OCI-LY7 (cell line): ENCODE data around the gene BOD1. TPM values are rescaled to one million over a fixed set of nuclear protein-coding genes. Genes with fewer than 3 reads are reported as not detected.

Experiments
- BruUV-seq: library from RNA; stranded (reverse); fragments of 400-500 nt; replicated peaks from 2 replicates; lab custom pipeline; 2021; lab: Mats Ljungman, UMichigan
- CTCF ChIA-PET: fragments of 300-600 bp; sonication (Branson Sonifier 250); formaldehyde crosslinking; loops from one replicate; lab custom pipeline; 2022; ENCODE audit warnings: antibody characterized with exemption; ENCODE audit not compliant: unreplicated experiment; lab: Charles Lee
- POLR2A ChIA-PET: fragments of 300-600 bp; sonication (Branson Sonifier 250); formaldehyde crosslinking; loops from one replicate; lab custom pipeline; 2022; ENCODE audit warnings: antibody characterized with exemption; lab: Charles Lee
- DNase-seq: peaks from one replicate; pipeline ENCODE4 v3.0.0-alpha.2; 2015; ENCODE audit warnings: low spot score
- H2AFZ ChIP-seq: fragments of 200-600 bp; sonication (generic), shearing (Covaris generic); 2 replicates; pipeline ENCODE4 v1.6.1; 2014; ENCODE audit warnings: mild to moderate bottlenecking, antibody characterized with exemption, low read length, moderate library complexity
- H3K27ac ChIP-seq: fragments of 200-600 bp; sonication (generic); 2 replicates; pipeline ENCODE4 v1.5.1; 2014; ENCODE audit warnings: mixed run types, low read depth, mild to moderate bottlenecking, moderate library complexity, low read length, inconsistent platforms; ENCODE audit not compliant: poor library complexity, severe bottlenecking
- H3K36me3 ChIP-seq: fragments of 200-600 bp; sonication (generic); 2 replicates; pipeline ENCODE4 v1.6.1; 2014; ENCODE audit warnings: mild to moderate bottlenecking, antibody characterized with exemption, low read length, moderate library complexity, mixed read lengths; ENCODE audit not compliant: insufficient read depth
- H3K4me1 ChIP-seq: fragments of 200-600 bp; sonication (generic); 2 replicates; pipeline ENCODE4 v1.5.1; 2014; ENCODE audit warnings: mild to moderate bottlenecking, low read length; ENCODE audit not compliant: insufficient read depth, poor library complexity, severe bottlenecking
- H3K4me2 ChIP-seq: fragments of 200-600 bp; sonication (generic); 2 replicates; pipeline ENCODE4 v1.6.1; 2014; ENCODE audit warnings: mild to moderate bottlenecking, low read length
- H3K4me3 ChIP-seq: fragments of 200-600 bp; sonication (generic); 2 replicates; pipeline ENCODE4 v1.5.1; 2014; ENCODE audit warnings: mild to moderate bottlenecking, low read depth, low read length; ENCODE audit not compliant: poor library complexity, severe bottlenecking
- H3K79me2 ChIP-seq: fragments of 200-600 bp; sonication (generic); 2 replicates; pipeline ENCODE4 v1.6.1; 2016; ENCODE audit warnings: low read depth, mild to moderate bottlenecking, low read length, moderate library complexity, mixed read lengths; ENCODE audit not compliant: insufficient read depth
- H3K9me2 ChIP-seq: fragments of 200-600 bp; sonication (generic); 2 replicates; pipeline ENCODE4 v1.6.1; 2016; ENCODE audit warnings: mild to moderate bottlenecking, low read length, mixed read lengths; ENCODE audit not compliant: insufficient read depth
- H3K9me3 ChIP-seq: fragments of 200-600 bp; sonication (generic); 2 replicates; pipeline ENCODE4 v1.6.1; 2014; ENCODE audit warnings: mild to moderate bottlenecking, mixed run types, low read length, mixed read lengths
- H4K20me1 ChIP-seq: fragments of 200-600 bp; sonication (generic); 2 replicates; pipeline ENCODE4 v1.6.1; 2014; ENCODE audit warnings: mild to moderate bottlenecking, antibody characterized with exemption, low read length, moderate library complexity, mixed read lengths; ENCODE audit not compliant: insufficient read depth
- CTCF ChIP-seq: fragments of 200-600 bp; sonication (generic); conservative IDR thresholded peaks from 2 replicates; pipeline ENCODE4 v1.5.1; 2014; ENCODE audit warnings: mild to moderate bottlenecking, antibody characterized with exemption, low read length, moderate library complexity, mixed read lengths
- EZH2phosphoT487 ChIP-seq: fragments of 200-600 bp; sonication (generic); IDR thresholded peaks from 2 replicates; pipeline ENCODE4 v1.6.1; 2018; ENCODE audit warnings: low read depth, borderline replicate concordance, mild to moderate bottlenecking, mixed run types, antibody characterized with exemption, low read length, moderate library complexity, mixed read lengths
- intact Hi-C: fragments of 100-400 bp; cut with micrococcal nuclease; formaldehyde crosslinking; loops from one replicate; pipeline ENCODE4 v1.10.0; 2022; ENCODE audit not compliant: unreplicated experiment
- total RNA-seq, 2 experiments: library from RNA; depleted of rRNA in 1 of 2; stranded (reverse); fragments of >200 nt in 1 of 2; shearing (Covaris generic) in 1 of 2; gene quantifications; 2 replicates each; pipeline ENCODE4 v1.2.3, GENCODE V29; 2014 to 2022

The BOD1 gene
- total RNA-seq, 2 experiments from 2014 or later: 38.8 to 54.3 TPM

GRCh38 chr5:173644673-173645436 lies 28.4 kb upstream of the BOD1 start:
- ChIA-PET CTCF (interaction anchor here (0.6 to 1.0 kb wide), 3 partner anchors 9 to 220 kb away, joined by 3 to 4 read pairs (median 4); no protein-coding TSS in a partner anchor), POLR2A (interaction anchor here (0.7 to 2.3 kb wide), 10 partner anchors 11 to 299 kb away, joined by 3 to 8 read pairs (median 3); no protein-coding TSS in a partner anchor)
- no peak for DNase-seq
- Histone ChIP-seq H3K36me3 (no peaks in the 10 kb centered on the region), H3K4me3 (no peak overlapping the region), H3K4me2 (peak overlapping the region; percentile 63), H3K9me2 (no peaks in the 10 kb centered on the region), H3K4me1 (peaks cover 59% of the 10 kb centered on the region), H3K79me2 (no peaks in the 10 kb centered on the region), H3K27ac (no peak overlapping the region), H3K9me3 (no peaks in the 10 kb centered on the region), H2AFZ (peak overlapping the region; percentile 76), H4K20me1 (no peaks in the 10 kb centered on the region)
- no TSS peak for BruUV-seq
- TF ChIP-seq EZH2phosphoT487: no peak
- TF ChIP-seq CTCF: no peak
- intact Hi-C loops: no loop called here

GRCh38 chr5:173643964-173644363 lies 27.5 kb upstream of the BOD1 start:
- H3K9me2 ChIP-seq: no peaks in the 10 kb centered on the region
- peak overlapping the region; percentile 76; the same call in 1 of the 2 replicates for H2AFZ ChIP-seq
- no peaks in the 10 kb centered on the region for H3K36me3 ChIP-seq
- peaks cover 59% of the 10 kb centered on the region for H3K4me1 ChIP-seq
- peak overlapping the region; percentile 30 for H3K27ac ChIP-seq
- no peak for TF ChIP-seq CTCF
- no peak for TF ChIP-seq EZH2phosphoT487
- ChIA-PET CTCF (interaction anchor here (0.9 kb wide), 1 partner anchor 186 kb away, joined by 3 read pairs; no protein-coding TSS in a partner anchor), POLR2A (interaction anchor here (0.7 to 1.3 kb wide), 5 partner anchors 13 to 299 kb away, joined by 3 to 5 read pairs (median 3); no protein-coding TSS in a partner anchor)
- intact Hi-C loops: no loop called here
- H3K9me3 ChIP-seq: no peaks in the 10 kb centered on the region
- no peaks in the 10 kb centered on the region for H4K20me1 ChIP-seq
- DNase-seq: peak; percentile 86
- BruUV-seq: no TSS peak
- H3K4me3 ChIP-seq: peak overlapping the region; percentile 34
- peak overlapping the region; percentile 63 for H3K4me2 ChIP-seq
- H3K79me2 ChIP-seq: no peaks in the 10 kb centered on the region
